Measurements from ENCODE around the gene PXDC1.

Gene PXDC1

DNA sequence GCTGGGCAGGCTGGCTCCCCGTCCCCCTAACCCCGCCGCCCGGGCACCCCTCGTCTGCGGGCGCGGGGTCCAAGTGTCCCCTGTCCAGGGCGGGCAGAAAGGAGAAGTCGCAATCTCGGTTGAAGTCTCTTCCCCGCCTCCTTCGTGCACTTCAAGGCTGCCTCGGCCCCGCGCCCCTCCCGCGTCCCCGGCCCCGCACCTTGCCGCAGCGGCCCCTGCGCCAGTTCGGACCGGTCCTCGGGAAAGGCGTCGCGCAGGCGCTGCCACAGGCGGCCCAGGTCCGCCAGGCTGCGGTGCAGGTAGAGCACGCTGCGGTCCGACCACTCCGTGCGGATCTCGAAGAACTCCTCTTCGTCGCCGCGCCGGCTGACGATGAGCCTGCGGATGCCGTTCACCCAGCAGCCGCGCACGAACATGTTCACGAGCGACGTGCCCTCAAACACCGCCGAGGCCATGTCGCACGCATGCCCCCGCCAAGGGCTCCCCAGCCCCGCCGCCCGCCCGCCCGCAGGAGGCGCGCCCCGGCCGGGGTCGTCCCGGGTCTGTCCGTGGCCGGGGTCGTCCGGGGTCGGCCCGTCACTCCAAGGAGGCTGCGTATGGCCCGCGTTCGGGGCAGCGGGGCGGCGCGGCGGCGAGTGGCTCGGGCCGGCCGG lies at the start of gene PXDC1:
Gene PXDC1, minus strand, starts transcription at position 637 of the 653 bp plus-strand sequence. Its CDS starts 182 bp downstream, at position 455.
- peak; percentile 31 for DNase-seq

- DNase-seq = no peak
Measured at GRCh38 chr6:3800850-3801591, 49.5 kb upstream of the PXDC1 start.

DNA sequence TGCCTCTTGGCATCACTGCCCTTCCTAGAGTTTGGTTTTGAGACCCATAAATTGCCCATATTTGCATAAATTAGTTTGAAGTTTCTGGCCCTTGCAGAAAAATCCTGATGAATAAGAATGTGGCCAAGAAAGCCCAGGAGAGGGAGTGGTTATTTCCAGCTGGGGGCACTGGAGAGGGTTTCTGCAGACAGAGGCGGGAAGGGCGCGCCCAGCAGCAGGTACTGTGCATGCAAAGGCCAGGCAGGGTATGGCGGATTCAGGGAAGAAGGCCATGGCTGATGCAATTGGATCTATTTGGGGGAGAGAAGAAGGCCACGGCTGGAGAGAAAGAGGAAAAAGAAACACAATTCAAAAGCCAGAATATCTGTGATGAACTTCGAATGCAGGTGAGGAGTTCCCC lies 48.2 kb upstream of the PXDC1 start:
- no peak for DNase-seq

- peak; percentile 96 for DNase-seq
Measured at GRCh38 chr6:3798055-3798919, 46.8 kb upstream of the PXDC1 start.

DNA sequence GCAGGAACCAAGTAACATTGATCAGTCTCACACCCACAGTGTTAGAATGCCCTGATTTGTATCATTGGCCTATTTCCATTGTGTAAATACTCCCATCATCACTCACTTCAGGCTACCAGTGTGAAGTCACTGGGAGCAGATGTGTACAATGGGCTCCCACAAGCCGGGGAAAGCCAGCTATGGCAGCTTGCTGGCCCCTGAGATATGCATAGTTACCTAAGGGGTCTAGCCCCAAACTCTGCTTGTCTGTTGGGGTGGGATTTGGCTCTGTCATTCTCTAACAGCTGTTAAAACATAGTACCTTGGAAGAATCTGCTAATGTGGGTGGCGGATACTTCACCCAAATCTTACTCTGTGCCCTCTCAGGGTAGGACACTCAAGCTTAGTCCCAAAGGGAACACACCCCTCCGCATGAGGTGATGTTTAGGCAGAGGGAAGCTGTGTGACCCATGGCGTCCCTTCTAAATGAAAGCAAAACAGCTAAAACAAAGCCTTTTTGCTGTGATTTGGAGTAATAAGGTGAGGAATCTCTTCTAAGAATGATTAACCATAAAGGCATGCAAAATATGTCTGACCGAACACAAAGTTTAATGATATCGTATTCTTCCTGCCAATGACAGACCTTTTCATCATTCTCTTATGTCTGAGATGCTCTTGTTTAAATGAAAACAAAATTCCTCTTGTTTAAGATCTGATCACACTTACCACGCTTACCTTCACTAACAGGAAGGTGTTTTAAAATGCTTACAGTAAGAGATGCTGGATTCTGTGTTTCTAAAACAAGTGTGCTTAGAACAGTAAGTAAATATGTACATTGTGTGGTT lies 45.9 kb upstream of the PXDC1 start:
- peak; percentile 49 for DNase-seq

DNA sequence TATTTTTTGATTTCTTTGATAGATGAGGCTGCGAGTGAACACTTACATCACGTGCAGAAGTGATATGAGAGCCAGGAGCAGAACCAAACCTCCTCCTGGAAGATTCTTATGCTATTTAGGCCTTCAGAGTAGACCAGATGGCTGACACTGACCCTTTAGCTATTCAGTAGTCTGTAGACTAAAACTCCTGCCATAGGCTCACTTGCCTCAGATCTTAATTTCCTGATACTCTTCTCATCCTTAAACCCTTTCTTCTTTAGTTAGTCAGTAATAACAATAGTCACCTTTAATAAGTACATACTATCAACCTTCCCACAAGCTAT lies 45.2 kb upstream of the PXDC1 start:
- DNase-seq = no peak

DNA sequence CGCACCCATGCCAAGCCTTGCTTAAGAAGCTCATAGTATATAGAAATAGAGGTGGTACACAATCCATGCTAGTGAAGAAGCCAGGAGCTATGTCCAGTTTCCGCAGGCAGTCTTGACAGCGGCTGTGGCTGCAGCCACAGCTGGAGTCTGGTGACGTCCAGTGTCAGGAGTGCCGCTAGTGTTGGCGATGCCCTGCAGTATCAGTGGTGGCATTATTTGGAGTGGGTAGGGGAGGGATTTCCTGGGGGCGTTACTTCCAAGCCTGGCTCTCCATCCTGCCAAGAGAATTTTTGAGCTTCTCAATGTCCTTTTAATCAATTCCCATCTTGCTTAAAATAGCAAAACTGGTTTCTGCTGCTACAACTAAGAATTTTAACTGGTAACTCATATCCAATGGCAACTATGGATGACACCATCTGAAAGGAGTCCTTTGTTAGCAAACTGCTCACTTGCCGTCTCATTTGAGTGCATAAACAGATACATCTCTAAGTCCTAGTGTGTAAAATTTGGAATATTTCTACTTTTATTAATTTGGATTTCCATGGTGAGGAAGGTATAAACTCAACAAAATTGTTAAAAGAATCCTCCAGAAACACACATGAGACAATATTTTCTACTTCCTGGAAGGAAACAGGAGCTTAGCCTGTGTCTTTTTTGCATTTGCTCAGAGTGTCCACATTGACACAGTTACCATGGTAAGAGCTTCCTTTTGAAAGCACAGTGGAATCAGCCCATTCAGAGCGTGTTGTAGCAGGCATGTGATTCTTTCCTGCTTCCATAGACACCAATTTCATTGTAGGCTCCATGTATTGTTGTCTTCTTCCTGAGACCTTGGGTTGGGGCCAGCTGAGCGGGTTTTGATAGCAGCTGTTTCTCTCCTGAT lies 44.6 kb upstream of the PXDC1 start:
- peak; percentile 98 for DNase-seq

DNA sequence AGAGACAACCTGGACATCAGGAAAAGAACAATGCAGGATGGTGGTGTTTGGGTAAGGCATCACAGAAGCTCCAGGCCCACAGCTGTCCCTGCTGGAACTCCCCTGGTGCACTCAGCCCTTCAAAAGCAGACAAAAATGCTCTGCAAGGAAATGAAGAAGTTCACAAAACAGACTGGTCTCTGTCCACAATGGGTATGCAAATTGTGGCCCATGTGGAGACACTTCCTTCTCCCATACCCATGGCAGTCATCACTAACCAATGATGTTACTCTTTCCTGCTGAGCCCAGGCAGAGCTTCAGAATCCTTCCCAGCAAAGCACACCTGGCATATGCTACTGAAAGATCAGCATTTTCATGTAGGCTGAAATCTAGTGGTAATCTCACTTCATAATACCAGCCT lies 42.6 kb upstream of the PXDC1 start:
- DNase-seq = no peak

DNA sequence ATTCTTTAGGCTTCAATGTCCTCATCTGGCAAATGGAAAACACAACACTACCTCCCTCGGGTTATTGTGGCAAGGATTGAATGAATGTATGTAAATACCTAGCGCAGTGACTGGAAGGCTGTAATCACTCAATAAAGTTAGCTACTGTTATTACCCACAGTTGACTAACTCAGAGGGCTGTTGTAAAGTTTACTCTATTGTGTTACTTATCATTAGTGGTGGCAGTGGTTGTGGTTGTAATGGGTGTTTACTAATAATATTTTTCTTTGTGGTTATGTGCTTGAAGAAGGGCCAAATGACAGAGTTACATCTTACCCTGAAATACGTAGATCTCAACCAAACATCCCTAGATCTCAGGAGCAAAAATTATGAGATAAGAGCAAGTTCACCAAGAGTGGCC lies 42.0 kb upstream of the PXDC1 start:
- DNase-seq = no peak

DNA sequence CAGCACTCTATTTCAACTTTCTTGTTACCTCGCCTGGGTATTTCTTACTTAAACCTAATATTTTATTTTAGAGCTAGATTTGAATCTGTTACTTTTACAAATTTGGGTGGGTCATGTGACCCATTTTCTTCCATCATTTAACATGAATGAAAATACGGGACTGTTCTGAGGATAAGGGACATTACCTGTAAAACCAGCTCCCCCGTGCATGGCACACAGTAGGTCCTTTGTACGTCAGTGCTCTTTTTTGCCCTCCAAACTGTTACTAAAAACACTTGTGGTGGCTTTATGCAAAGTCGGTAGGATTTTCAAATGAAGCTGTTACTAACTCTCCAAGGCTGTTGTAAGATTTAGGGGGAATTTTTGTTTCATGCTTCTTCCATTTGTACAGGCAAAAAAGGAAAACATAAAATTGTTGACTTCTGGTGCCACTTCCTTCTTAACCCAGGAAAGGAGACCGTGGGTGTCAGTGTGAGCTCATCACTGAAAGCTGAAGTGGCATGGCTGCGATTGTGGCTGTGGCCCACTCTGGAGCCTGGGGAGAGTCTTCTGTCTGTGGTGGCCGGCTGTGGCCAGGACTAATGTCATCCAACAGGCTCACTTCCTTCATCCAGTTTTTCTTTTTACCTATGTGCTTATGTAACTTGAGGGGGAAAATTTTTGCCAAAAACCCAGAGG lies 40.2 kb upstream of the PXDC1 start:
- no peak for DNase-seq

- no peak for DNase-seq
Measured at GRCh38 chr6:3789896-3790558, 38.5 kb upstream of the PXDC1 start.

DNA sequence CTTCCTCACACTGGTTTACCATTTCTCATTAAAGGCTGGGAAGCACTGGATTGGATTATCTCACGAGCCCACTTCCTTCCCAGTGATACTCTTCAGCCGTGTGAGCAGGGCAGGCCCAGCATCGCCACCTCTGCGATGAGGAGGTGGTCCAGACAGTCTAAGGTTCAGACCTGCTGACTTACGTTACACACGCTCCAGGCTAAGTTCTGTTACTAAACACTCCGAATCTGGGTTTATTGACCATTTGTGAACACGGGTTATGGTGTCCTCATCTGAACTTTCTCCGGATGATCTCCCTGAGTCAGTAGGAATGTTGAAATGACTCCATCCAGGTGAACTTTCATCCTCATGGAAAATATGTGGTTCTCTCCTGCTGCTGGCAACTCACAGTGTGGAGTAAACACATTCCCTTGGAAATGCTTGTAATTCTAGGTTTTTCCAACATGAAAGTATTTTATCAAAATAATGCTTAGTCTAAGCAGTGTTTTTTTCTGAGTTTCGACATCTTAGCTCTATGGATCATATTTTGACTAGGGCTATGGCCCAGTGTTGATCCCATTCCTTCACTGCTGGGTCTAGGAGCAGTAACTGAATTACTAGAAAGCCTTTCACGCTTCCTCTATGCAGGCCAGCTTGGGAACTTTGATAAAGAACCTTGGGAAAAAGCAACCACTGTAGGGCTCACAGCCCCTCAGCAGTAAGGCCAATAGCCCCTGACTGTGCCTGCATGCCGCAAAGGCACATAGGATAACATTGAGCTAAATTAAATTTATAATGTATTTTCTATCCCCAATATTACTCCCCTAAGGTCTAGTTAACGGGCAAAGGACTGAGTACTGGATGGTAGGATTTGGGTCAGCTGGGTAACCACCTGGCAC lies 37.7 kb upstream of the PXDC1 start:
- DNase-seq = no peak

- no peak for DNase-seq
Measured at GRCh38 chr6:3788408-3789017, 37.0 kb upstream of the PXDC1 start.

GRCh38 chr6:3786141-3786540 lies 34.6 kb upstream of the PXDC1 start:
- DNase-seq = no peak

DNA sequence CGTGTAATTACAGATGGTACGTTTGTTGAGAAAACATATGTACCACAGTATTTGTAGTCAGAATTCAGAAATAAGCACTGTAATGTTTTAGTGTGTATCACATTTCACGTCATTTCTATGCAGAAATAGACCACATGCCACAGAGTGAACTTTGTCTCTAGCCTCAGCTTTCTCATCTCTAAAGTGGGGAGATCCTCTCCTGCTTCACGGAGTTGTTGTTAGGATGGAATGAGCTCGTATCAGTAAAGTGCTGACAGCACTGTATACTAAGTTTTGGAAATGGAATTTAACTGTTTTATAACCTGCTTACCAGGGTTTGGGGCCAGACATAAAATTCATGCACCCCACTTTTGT lies 34.2 kb upstream of the PXDC1 start:
- DNase-seq = no peak

- DNase-seq = no peak
Measured at GRCh38 chr6:3784885-3785744, 33.6 kb upstream of the PXDC1 start.

- no peak for DNase-seq
Measured at GRCh38 chr6:3784423-3784822, 32.9 kb upstream of the PXDC1 start.
